SJCRH30 (cell line): Measurements from ENCODE around the gene AMER2. TPM values are rescaled to one million over a fixed set of nuclear protein-coding genes. Genes with fewer than 3 reads are reported as not detected.
"Not testable (repeated sequence)": the region's sequence is repeated elsewhere in the genome, so short reads cannot be mapped to it uniquely, and the experiment has no call there.

ENCODE experiments used
- DNase-seq, 2 experiments: peaks; one replicate each; pipeline ENCODE4 v3.0.0-alpha.2; 2015 to 2020
- H3K27ac ChIP-seq: fragments of 250-450 bp; sonication (Bioruptor Pico); 2 replicates; pipeline ENCODE4 v1.5.1; 2020; ENCODE audit warnings: mild to moderate bottlenecking, moderate library complexity
- H3K27me3 ChIP-seq: fragments of 250-450 bp; sonication (Bioruptor Pico); 2 replicates; pipeline ENCODE4 v1.5.1; 2020; ENCODE audit warnings: mild to moderate bottlenecking, moderate library complexity
- H3K36me3 ChIP-seq: fragments of 250-450 bp; sonication (Bioruptor Pico); 2 replicates; pipeline ENCODE4 v1.5.1; 2020; ENCODE audit warnings: mild to moderate bottlenecking, moderate library complexity
- H3K4me1 ChIP-seq: fragments of 250-450 bp; sonication (Bioruptor Pico); 2 replicates; pipeline ENCODE4 v1.5.1; 2020; ENCODE audit warnings: mild to moderate bottlenecking, moderate library complexity
- H3K4me3 ChIP-seq: fragments of 250-450 bp; sonication (Bioruptor Pico); 2 replicates; pipeline ENCODE4 v1.5.1; 2020; ENCODE audit warnings: mild to moderate bottlenecking, moderate library complexity
- H3K9me3 ChIP-seq: fragments of 250-450 bp; sonication (Bioruptor Pico); replicated peaks from 2 replicates; pipeline ENCODE4 v1.5.1; 2020; ENCODE audit warnings: mild to moderate bottlenecking, moderate library complexity
- total RNA-seq: library from RNA; depleted of rRNA; stranded (reverse); fragments of >200 nt; shearing (Covaris generic); gene quantifications from 2 replicates; pipeline ENCODE4 v1.2.3, GENCODE V29; 2014

The AMER2 gene
- total RNA-seq, 1 experiment from 2014 or later: not detected

DNA sequence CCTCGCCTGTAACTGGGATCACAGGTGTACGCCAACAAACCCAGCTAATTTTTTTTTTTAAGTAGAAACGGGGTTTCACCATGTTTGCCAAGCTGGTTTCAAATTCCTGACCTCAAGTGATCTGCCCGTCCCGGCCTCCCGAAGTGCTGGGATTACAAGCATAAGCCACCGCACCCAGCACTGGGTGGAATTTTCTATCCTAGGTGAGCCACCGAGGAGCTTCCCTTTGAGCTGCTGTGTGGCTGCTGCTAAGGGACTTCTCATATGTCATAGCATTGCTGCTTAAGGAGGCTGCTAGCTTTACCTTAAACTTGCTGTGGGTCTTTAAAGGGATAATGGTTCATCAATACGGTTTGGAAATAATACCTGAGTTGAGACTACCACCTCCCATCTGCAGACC is 2.9 kb upstream of the AMER2 start:
- Histone ChIP-seq H3K9me3 (no peaks in the 10 kb centered on the region), H3K4me1 (no peaks in the 10 kb centered on the region), H3K36me3 (no peaks in the 10 kb centered on the region), H3K27ac (no peak overlapping the region), H3K27me3 (peaks cover 4% of the 10 kb centered on the region), H3K4me3 (no peak overlapping the region)
- no peak for DNase-seq

DNA sequence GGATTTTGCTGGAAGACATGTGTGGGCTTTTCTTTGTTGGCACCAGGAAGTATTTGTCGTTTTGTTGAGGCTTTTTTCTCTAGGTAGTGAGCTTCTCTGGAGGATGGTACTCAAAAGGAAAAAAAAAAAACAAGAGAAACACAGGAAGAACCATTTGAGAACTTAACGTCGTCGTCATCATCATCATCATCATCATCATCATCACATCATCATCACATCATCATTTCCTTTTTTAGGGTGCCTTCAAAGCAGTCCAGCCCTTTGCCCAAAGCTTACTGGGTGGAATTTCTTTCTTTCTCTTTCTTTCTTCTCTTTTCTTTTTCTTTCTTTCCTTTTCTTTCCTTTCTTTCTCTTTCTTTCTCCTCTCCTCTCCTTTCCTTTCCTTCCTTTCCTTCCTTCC is 2.2 kb upstream of the AMER2 start:
- H3K27ac ChIP-seq: no peak overlapping the region
- H3K4me1 ChIP-seq: no peaks in the 10 kb centered on the region
- peaks cover 4% of the 10 kb centered on the region for H3K27me3 ChIP-seq
- H3K9me3 ChIP-seq: no peaks in the 10 kb centered on the region
- H3K36me3 ChIP-seq: no peaks in the 10 kb centered on the region
- no peak for DNase-seq
- no peak overlapping the region for H3K4me3 ChIP-seq

DNA sequence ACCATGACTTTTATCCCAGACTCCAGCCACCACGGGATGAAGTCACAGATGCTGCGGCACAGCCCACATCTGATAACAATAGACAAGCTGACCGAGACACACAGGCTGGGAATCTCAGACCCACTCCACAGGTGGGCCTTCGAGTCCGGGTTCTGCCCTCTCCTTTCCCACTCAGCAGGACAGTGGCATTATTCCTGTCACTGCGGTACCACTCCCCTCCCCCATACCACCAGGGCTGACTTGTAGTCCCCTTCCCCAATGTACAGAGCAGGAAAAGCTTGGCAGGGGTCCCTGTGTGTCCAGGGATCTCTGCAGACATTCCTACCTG is 179 bp upstream of the AMER2 start:
- no peak overlapping the region for H3K27ac ChIP-seq
- DNase-seq: no peak
- H3K27me3 ChIP-seq: peaks cover 5% of the 10 kb centered on the region
- H3K36me3 ChIP-seq: no peaks in the 10 kb centered on the region
- no peaks in the 10 kb centered on the region for H3K9me3 ChIP-seq
- H3K4me3 ChIP-seq: no peak overlapping the region
- H3K4me1 ChIP-seq: no peaks in the 10 kb centered on the region

DNA sequence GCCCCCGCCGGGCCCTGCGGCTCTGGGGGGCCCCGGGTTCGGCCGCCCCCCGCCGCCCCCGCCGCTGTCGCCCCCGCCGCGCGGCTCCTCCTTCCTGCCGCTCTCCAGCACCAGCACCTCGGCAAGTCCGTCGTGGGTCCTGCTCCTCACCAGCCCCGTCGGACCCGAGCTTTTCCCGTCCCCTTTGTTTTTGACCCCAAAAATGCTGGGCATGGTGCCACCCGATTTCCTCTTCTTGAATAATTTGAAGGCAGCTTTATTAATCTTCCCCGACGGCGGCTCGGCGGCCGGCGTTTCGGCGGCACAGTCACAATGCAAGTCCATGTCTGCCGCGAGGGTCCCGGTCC is 945 bp downstream of the AMER2 start:
- Histone ChIP-seq H3K27ac (no peak overlapping the region), H3K27me3 (peaks cover 12% of the 10 kb centered on the region; the same call in 1 of the 2 replicates), H3K9me3 (no peaks in the 10 kb centered on the region), H3K4me1 (no peaks in the 10 kb centered on the region), H3K36me3 (no peaks in the 10 kb centered on the region), H3K4me3 (no peak overlapping the region)
- no peak for DNase-seq

DNA sequence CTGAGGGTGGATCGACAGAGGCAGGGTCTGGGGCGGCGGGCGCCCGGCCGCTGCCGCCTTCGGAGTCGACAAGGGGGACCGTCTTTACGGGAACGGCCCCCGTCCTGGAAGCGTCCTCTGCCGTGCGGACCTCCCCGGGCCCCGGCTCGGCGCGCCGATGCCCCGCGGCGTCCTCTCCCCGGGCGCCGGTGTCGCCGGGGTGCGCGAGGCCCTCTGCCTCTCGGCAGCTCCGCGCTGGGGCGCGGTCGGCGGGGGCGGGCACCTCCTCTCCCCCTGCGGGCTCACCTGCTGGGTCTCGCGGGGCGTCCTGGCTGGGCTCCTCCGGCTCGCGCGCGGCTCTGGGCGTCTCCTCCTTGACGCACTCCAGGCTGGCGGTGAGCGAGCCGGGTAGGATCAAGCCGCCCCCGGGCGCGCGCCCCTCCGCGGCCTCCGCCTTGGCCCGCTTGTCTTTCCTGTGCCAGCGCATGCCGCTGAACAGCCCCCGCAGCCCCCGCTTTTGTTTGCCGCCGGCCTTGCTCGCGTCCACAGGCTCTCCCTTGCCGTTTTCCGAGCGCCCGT is 1.5 kb downstream of the AMER2 start:
- Histone ChIP-seq H3K9me3 (no peaks in the 10 kb centered on the region), H3K4me1 (no peaks in the 10 kb centered on the region), H3K4me3 (no peak overlapping the region), H3K36me3 (no peaks in the 10 kb centered on the region), H3K27me3 (peaks cover 12% of the 10 kb centered on the region; the same call in 1 of the 2 replicates), H3K27ac (no peak overlapping the region)
- no peak for DNase-seq

DNA sequence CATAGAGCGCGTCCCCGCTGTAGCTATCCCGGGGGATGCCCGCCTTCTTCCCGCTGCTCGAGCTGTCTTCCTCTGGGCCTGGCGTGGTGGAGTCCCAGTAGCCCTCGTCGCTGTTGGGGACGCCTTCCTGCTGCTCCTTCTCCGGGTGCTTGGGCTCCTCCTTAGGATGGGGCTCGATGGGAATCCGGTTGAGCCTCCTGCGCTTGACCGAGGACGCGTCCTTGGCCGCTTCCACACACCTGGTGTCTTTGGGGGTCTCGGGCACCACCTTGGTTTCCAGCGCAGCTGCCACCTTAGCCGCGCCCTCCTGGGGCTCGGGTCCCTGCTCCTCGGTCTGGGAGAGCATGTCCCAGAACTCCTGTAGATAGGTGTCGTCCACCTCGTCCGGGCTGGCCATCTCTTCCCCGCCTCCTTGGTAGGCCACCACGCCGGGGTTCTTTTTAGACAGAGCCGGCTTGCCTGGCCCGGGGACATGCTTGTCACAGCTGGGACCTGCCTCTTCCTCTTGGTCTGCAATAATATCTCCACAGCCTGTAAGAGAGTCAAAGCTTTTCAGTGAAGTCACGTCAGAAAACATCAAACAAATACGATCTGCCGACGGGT is 2.0 kb downstream of the AMER2 start:
- H3K4me1 ChIP-seq: no peaks in the 10 kb centered on the region
- DNase-seq: no peak
- H3K36me3 ChIP-seq: no peaks in the 10 kb centered on the region
- H3K4me3 ChIP-seq: no peak overlapping the region
- H3K9me3 ChIP-seq: no peaks in the 10 kb centered on the region
- H3K27me3 ChIP-seq: peaks cover 12% of the 10 kb centered on the region; the same call in 1 of the 2 replicates
- no peak overlapping the region for H3K27ac ChIP-seq

DNA sequence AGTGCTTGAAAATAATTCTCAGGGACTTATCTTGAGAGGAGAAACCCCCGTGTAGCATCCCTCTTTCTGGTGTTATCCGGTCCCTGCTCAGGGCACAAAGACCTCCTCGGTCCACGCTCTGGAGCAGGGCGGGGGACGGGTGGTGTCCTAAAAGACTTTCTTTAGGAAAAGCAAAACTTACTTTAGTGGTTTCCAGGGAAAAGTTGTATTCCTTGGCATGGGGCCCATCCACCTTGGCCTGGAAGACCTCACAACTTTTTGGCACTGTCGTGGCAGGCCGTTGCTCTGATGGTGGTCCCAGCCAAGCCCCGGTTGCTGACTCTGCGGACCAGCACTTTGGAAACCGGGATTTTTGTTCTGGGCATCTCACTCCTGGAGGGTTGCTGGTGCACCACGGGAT is 2.7 kb downstream of the AMER2 start:
- H3K9me3 ChIP-seq: no peaks in the 10 kb centered on the region
- no peak for DNase-seq
- H3K4me1 ChIP-seq: no peaks in the 10 kb centered on the region
- H3K36me3 ChIP-seq: no peaks in the 10 kb centered on the region
- no peak overlapping the region for H3K27ac ChIP-seq
- peaks cover 12% of the 10 kb centered on the region; the same call in 1 of the 2 replicates for H3K27me3 ChIP-seq
- H3K4me3 ChIP-seq: no peak overlapping the region

DNA sequence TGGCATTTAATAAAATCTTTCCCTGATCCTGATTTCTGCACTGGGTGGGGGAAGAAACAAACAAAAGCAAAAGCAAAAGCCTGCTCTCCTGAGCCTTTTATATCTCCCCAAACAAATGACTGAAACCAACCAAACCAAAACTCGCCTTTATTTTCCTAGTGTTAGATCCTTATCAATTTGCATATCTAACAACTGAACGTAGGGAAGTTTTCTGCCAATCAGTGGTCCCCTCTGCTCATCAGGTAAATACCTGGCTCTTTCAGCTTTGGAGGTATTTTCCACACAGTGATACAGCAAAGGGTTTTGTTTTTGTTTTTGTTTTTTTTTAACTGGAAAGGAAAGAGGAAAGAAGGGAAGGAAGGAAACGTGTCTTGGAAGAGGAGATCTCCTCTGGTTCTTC is 3.3 kb downstream of the AMER2 start:
- Histone ChIP-seq H3K27ac (no peak overlapping the region), H3K27me3 (peaks cover 12% of the 10 kb centered on the region; the same call in 1 of the 2 replicates), H3K4me3 (no peak overlapping the region), H3K9me3 (no peaks in the 10 kb centered on the region), H3K4me1 (no peaks in the 10 kb centered on the region), H3K36me3 (no peaks in the 10 kb centered on the region)
- DNase-seq: no peak

DNA sequence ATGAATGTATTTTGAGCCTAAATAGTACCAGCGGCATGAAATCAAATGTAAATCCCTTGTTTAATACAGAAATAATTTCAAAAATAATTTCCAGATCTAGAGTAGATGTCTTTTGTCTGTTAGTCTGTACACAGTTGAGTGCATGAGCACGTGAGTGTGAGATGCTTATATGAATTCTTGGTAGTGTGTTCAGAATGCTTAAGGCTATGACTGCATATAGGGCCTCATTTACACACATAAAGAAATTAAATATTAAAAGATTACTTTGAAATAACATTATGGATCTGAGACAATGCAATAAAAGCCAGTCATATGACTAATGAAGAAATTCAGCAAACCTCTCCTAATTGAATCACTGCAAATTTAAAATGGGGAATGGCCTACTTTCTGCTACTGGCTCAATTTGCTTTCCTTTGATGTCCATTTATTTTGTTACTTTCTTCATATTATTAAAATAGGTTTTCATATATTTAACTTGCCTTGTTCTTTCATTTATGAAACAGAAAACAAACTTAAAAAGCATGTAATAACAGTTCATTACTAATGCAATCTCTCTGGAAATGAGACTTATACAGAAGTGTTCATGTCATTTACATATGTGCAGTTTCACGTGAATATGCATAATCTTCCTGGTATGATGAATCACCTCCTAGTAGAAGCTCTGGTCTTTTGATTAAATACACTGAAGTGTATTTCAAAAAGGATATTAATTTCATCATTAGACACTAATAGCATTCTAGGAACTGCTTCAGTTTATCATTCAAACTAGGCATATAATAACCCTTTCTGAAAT is 4.5 kb downstream of the AMER2 start:
- Histone ChIP-seq H3K36me3 (no peaks in the 10 kb centered on the region), H3K4me3 (no peak overlapping the region), H3K4me1 (no peaks in the 10 kb centered on the region), H3K27ac (no peak overlapping the region), H3K27me3 (peaks cover 12% of the 10 kb centered on the region; the same call in 1 of the 2 replicates), H3K9me3 (no peaks in the 10 kb centered on the region)
- no peak for DNase-seq

DNA sequence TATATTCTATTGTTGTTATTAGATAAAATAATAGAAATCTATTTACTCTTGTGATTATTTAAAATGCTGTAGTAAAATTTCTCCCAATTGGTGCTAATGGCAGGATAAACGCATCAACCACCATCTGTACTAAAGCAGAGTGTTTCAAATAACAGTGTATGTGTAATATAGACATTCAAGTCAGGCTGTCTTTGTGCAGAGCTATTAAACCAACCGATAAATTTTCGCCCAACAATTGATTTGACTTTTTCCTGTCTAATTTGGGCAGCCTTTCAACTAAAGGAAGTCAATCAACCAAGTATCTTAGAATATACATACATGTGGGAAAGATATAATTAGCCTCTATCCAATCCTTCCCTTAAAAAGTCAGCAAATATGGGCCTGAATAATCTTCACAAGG is 5.8 kb downstream of the AMER2 start:
- H3K27ac ChIP-seq: no peak overlapping the region
- no peak for DNase-seq
- no peaks in the 10 kb centered on the region for H3K9me3 ChIP-seq

DNA sequence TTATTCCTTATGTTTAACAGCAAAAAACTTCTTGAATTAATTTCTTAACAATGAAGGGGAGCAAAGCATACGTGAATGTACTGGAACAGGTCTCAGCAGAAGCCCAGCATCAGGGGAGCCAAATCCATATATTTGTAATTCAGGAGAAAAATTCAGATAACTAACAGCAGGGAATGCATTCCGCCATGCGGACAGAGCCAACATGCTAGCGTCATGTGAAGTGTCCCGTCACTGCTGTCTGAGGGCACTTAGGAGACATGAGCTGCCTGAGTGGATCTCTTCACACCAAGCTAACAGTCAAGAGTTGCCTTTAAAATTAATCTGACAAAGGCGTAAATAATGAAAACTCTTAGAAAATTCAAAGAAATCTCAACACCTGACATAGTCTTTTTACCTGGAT is 6.4 kb downstream of the AMER2 start:
- H3K27me3 ChIP-seq: peaks cover 12% of the 10 kb centered on the region; the same call in 1 of the 2 replicates
- H3K36me3 ChIP-seq: no peaks in the 10 kb centered on the region
- no peak overlapping the region for H3K4me3 ChIP-seq
- no peaks in the 10 kb centered on the region for H3K4me1 ChIP-seq
- no peaks in the 10 kb centered on the region for H3K9me3 ChIP-seq
- no peak for DNase-seq
- H3K27ac ChIP-seq: no peak overlapping the region

More for the DNA sequence above, 5.8 kb downstream of the AMER2 start:
- no peaks in the 10 kb centered on the region for H3K36me3 ChIP-seq
- H3K4me3 ChIP-seq: no peak overlapping the region
- H3K4me1 ChIP-seq: no peaks in the 10 kb centered on the region
- H3K27me3 ChIP-seq: peaks cover 12% of the 10 kb centered on the region; the same call in 1 of the 2 replicates

DNA sequence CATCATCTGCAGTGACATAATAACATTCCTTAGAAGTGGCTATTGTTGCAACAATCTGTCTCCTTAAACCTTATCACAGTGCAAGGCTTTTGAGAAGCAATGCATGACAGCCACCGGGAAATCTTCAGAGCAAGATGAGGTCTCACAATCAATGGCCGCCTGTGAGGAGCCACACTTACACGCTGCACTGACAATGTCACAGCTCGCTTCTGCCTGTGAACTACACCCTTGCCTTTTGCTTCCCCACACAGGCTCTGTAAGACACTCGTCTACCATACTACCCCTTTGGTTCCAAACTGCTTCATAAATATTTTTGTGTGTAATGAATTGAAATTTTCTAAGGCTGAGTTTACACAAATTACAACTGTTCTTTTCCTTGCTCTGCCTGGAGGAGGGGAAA is 6.9 kb downstream of the AMER2 start:
- H3K4me3 ChIP-seq, H3K4me1 ChIP-seq, H3K27ac ChIP-seq: not testable (repeated sequence)

DNA sequence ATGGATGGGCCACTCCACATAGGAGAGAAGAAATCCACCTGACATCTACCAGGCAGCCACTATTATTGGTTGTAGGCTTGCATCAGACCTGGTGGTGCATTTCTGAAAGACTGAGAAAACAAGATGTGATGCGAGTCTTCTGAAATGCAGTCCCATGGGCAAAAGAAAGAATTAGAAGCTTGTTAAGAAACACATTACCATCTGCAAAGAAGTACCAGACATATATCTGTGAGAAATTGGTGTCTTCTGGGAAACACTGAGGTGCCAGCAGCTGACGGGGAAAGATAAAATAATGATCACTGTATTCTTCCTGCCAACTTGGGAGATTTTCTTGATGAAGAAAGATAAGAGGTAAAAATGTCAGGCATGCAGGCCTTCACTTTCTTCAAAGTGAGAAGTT is 14.4 kb downstream of the AMER2 start:
- Histone ChIP-seq H3K27ac (no peak overlapping the region), H3K9me3 (no peaks in the 10 kb centered on the region), H3K27me3 (peaks cover 17% of the 10 kb centered on the region), H3K4me3 (no peak overlapping the region), H3K4me1 (no peaks in the 10 kb centered on the region), H3K36me3 (no peaks in the 10 kb centered on the region)
- no peak for DNase-seq

More for the DNA sequence above, 6.9 kb downstream of the AMER2 start:
- not testable (repeated sequence) for H3K36me3 ChIP-seq, DNase-seq, H3K9me3 ChIP-seq
- peaks cover 12% of the 10 kb centered on the region; the same call in 1 of the 2 replicates for H3K27me3 ChIP-seq

DNA sequence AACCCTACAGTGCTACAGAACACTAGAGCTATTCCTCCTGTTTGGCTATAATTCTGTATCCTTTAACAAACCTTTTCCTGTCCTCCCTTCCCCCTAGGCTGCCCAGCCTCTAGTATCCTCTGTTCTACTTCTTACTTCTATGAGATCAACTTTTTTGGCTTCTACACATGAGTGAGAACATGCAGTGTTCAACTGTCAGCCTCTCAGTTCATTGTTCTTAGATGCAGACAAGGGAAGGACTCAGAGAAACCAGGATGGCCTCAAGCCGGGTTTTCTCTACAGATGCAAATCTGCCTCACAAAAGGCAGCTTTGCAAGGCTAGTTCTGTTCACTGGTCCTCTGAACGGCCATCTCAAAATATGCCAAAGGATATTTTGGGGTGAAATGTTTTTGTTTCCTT is 18.4 kb downstream of the AMER2 start:
- Histone ChIP-seq H3K36me3 (no peaks in the 10 kb centered on the region), H3K27ac (no peak overlapping the region), H3K9me3 (no peaks in the 10 kb centered on the region), H3K27me3 (peaks cover 28% of the 10 kb centered on the region), H3K4me3 (no peak overlapping the region), H3K4me1 (no peaks in the 10 kb centered on the region)
- no peak for DNase-seq

DNA sequence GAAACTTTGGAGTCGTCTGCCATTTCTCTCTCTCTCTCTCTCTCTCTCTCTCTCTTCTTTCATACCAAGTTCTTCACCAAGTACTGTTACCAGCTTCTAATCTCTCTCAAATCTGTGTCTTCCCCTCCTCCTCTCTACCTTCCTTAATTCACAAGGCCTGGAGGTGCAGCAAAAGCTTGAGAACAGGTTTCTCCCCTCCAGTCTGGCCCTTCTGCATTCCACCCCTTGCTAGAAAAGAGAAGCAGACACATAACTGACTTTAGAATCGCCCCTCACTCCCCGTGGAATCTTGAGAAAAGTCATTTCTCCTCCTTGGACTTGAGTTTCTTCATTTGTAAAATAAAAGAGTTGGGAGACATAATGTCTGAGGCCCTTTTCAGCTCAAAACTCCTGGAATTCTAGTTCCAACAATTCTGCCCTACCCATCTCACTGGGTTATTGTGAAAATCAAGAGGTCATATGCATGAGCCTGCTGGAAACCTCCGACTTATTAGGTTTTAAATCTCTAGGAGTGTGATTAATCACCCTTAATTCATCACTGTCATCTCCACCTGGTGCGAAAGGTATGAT is 20.4 kb downstream of the AMER2 start:
- no peak for DNase-seq
- no peak overlapping the region for H3K4me3 ChIP-seq
- H3K4me1 ChIP-seq: no peaks in the 10 kb centered on the region
- H3K9me3 ChIP-seq: 0 out of 2 replicates have a peak, but pooled peaks cover 3% of the 10 kb centered on the region
- no peak overlapping the region for H3K27ac ChIP-seq
- peaks cover 28% of the 10 kb centered on the region for H3K27me3 ChIP-seq
- H3K36me3 ChIP-seq: no peaks in the 10 kb centered on the region
